Measurements from ENCODE around the gene VAV2.

The VAV2 gene

GRCh38 chr9:133726401-133727276 is 265.5 kb downstream of the VAV2 start:
- no peak for DNase-seq (ENCODE audit: low read depth)

GRCh38 chr9:133725886-133726285 is 266.2 kb downstream of the VAV2 start:
- DNase-seq (ENCODE audit: low read depth), result no peak

- no peak for DNase-seq (ENCODE audit: low read depth)
Observed at GRCh38 chr9:133718563-133719315, 273.4 kb downstream of the VAV2 start.

- DNase-seq (ENCODE audit: low read depth), result no peak
Observed at GRCh38 chr9:133717113-133718031, 274.8 kb downstream of the VAV2 start.

- DNase-seq (ENCODE audit: low read depth), result no peak
Observed at GRCh38 chr9:133716564-133717112, 275.5 kb downstream of the VAV2 start.

- no peak for DNase-seq (ENCODE audit: low read depth)
Observed at GRCh38 chr9:133715866-133716563, 276.1 kb downstream of the VAV2 start.

GRCh38 chr9:133715295-133715865 is 276.7 kb downstream of the VAV2 start:
- DNase-seq (ENCODE audit: low read depth), result no peak

GRCh38 chr9:133714606-133715294 is 277.4 kb downstream of the VAV2 start:
- no peak for DNase-seq (ENCODE audit: low read depth)

- no peak for DNase-seq (ENCODE audit: low read depth)
Observed at GRCh38 chr9:133713960-133714495, 278.1 kb downstream of the VAV2 start.

GRCh38 chr9:133713150-133713959 is 278.8 kb downstream of the VAV2 start:
- DNase-seq (ENCODE audit: low read depth), result no peak

- DNase-seq (ENCODE audit: low read depth), result no peak
Observed at GRCh38 chr9:133712221-133713100, 279.7 kb downstream of the VAV2 start.

Measured in CMK (cell line).